H1 (cell line): ENCODE measurements around the gene STXBP2. TPM values are rescaled to one million over a fixed set of nuclear protein-coding genes. Genes with fewer than 3 reads are reported as not detected.

Source experiments
- CEBPB ChIP-seq: IDR thresholded peaks from 2 replicates; pipeline ENCODE4 v1.6.1; 2012; ENCODE audit warnings: low read depth, low read length
- RFX5 ChIP-seq: IDR thresholded peaks from 2 replicates; pipeline ENCODE4 v1.6.1; 2011; ENCODE audit warnings: low read depth, low read length, improper control_type of control experiment, borderline replicate concordance
- ZNF274 ChIP-seq: IDR thresholded peaks from 2 replicates; pipeline ENCODE4 v1.7.0; 2012; ENCODE audit warnings: low read length, borderline replicate concordance; ENCODE audit errors: extremely low read depth
- polyA plus RNA-seq, 7 experiments: library from polyadenylated mRNA; depleted of rRNA in 3 of 7; stranded (reverse) in 5 of 7; unstranded in 2 of 7; fragments of >200 nt in 5 of 7; fragments of 200-250 nt in 2 of 7; gene quantifications; 1 replicate in 5 of 7; 2 replicates in 1 of 7; 4 replicates in 1 of 7; pipeline versions ENCODE4 v1.2.1 to v1.2.3, GENCODE V29; 2011 to 2013; ENCODE audit warnings: missing spikeins in 2 of 7, mixed read lengths in 2 of 7
- total RNA-seq: library from RNA; stranded (reverse); fragmentation: NEBNext Ultra II Directional; extraction: Animal tissue kit (Norgen Biotek cat#: 25700); gene quantifications from 2 replicates; pipeline ENCODE4 v1.2.1, GENCODE V29; 2021
- TF ChIP-seq, protein P1 (sequence below): IDR thresholded peaks from 2 replicates; pipeline ENCODE4 v1.6.1; 2011; ENCODE audit warnings: low read depth, mild to moderate bottlenecking, low read length; ENCODE audit not compliant: insufficient read depth

The STXBP2 gene
- total and polyA plus RNA-seq, 2 of the 8 experiments (the other 6 are each of a cell fraction or from before 2014, with no cell fraction given) = 52.9 to 53.8 TPM

GRCh38 chr19:7602240-7602934 lies 34.5 kb upstream of the STXBP2 start (continued):
- no peak for TF ChIP-seq ZNF274
- TF ChIP-seq, protein P1, sequence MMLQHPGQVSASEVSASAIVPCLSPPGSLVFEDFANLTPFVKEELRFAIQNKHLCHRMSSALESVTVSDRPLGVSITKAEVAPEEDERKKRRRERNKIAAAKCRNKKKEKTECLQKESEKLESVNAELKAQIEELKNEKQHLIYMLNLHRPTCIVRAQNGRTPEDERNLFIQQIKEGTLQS = no peak
- TF ChIP-seq RFX5 = no peak
- no peak for TF ChIP-seq CEBPB
